ENCODE data around the gene MBD3L4. TPM values are rescaled to one million over a fixed set of nuclear protein-coding genes. Genes with fewer than 3 reads are reported as not detected.
A peak's percentile ranks its signal among the peaks of the same experiment; 100 is the strongest.
"Not testable (repeated sequence)": the region's sequence is repeated elsewhere in the genome, so short reads cannot be mapped to it uniquely, and the experiment has no call there.

The MBD3L4 gene
- total and polyA plus RNA-seq, 4 donors = not detected

DNA sequence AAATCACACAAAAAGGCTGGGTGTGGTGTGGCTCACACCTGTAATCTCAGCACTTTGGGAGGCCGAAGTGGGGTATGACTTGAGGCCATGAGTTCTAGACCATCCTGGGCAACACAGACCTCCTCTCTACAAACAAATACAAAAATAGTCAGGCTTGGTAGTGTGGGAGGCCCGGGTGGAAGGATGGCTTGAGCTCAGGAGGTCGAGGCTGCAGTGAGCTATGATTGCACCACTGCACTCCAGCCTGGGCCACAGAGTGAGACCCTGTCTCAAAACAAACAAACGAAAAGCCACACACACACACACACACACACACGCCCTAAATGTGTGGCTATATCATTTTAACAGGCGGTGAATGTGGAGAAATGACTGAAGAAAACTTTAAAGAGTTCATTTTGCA is 28.6 kb upstream of the MBD3L4 start:
- WGBS (ENCODE audit: insufficient coverage) = 80% methylated on average over 1 of the region's 6 CpGs
- H3K27ac ChIP-seq (ENCODE audit: low read depth, low read length) = peak overlapping the region; percentile 36

DNA sequence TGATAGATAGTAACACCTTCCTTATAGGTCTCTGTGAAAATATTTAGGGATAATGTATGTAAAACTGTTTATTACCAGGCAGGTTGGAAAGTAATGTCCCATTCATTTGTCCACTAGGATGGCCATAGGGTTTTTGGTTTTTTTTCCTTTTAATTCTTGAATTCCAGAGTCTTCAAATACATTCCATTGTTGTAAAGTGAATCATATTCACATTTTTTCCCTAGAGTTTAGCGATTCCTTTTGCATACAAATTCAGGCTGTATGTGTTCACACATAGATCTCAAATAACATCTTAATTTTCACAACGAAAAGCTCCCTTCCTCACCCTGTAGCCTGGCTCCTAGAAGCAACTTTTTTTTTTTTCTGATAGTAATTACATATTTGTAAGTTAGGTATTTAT is 27.7 kb upstream of the MBD3L4 start:
- DNase-seq (ENCODE audit: low read depth in 4 of 6, low spot score in 6 of 6) = no peak
- Histone ChIP-seq H3K9me3 (ENCODE audit: control insufficient read depth, insufficient read depth, low read length) (no peaks in the 10 kb centered on the region), H3K4me3 (ENCODE audit: low read depth, low read length) (no peak overlapping the region), H3K4me1 (ENCODE audit: control insufficient read depth, insufficient read depth, low read length) (no peaks in the 10 kb centered on the region), H3K27ac (ENCODE audit: low read depth, low read length) (no peak overlapping the region), H3K36me3 (ENCODE audit: control insufficient read depth, insufficient read depth, low read length) (peaks cover 10% of the 10 kb centered on the region), H3K27me3 (ENCODE audit: control insufficient read depth, insufficient read depth, low read length) (no peaks in the 10 kb centered on the region)
- no CpG with 5 or more reads among the region's 2 CpGs for WGBS (ENCODE audit: insufficient coverage)

More for the DNA sequence above, 28.6 kb upstream of the MBD3L4 start:
- no peaks in the 10 kb centered on the region for H3K27me3 ChIP-seq (ENCODE audit: control insufficient read depth, insufficient read depth, low read length)
- peaks cover 19% of the 10 kb centered on the region for H3K36me3 ChIP-seq (ENCODE audit: control insufficient read depth, insufficient read depth, low read length)
- no peak overlapping the region for H3K4me3 ChIP-seq (ENCODE audit: low read depth, low read length)
- no peaks in the 10 kb centered on the region for H3K9me3 ChIP-seq (ENCODE audit: control insufficient read depth, insufficient read depth, low read length)
- DNase-seq (ENCODE audit: low read depth in 4 of 6, low spot score in 6 of 6) = no peak
- H3K4me1 ChIP-seq (ENCODE audit: control insufficient read depth, insufficient read depth, low read length) = no peaks in the 10 kb centered on the region

DNA sequence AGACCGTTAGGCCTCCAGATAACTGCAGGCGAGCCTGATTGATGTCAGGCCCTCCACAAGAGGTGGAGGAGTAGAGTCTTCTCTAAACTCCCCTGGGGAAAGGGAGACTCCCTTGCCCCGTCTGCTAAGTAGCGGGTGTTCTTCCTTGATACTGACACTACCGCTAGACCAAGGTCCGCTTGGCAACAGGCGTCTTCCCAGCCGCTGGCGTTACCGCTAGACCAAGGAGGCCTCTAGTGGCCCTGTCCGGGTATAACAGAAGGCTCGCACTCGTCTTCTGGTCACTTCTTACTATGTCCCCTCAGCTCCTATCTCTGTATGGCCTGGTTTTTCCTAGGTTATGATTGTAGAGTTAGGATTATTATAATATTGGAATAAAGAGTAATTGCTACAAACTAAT is 27.1 kb upstream of the MBD3L4 start:
- not testable (repeated sequence) for H3K27ac ChIP-seq (ENCODE audit: low read depth, low read length); H3K36me3 ChIP-seq (ENCODE audit: control insufficient read depth, insufficient read depth, low read length); H3K9me3 ChIP-seq (ENCODE audit: control insufficient read depth, insufficient read depth, low read length); DNase-seq (ENCODE audit: low read depth in 4 of 6, low spot score in 6 of 6); H3K4me1 ChIP-seq (ENCODE audit: control insufficient read depth, insufficient read depth, low read length); H3K4me3 ChIP-seq (ENCODE audit: low read depth, low read length); H3K27me3 ChIP-seq (ENCODE audit: control insufficient read depth, insufficient read depth, low read length)
- 68% methylated on average over 5 of the region's 13 CpGs for WGBS (ENCODE audit: insufficient coverage)

DNA sequence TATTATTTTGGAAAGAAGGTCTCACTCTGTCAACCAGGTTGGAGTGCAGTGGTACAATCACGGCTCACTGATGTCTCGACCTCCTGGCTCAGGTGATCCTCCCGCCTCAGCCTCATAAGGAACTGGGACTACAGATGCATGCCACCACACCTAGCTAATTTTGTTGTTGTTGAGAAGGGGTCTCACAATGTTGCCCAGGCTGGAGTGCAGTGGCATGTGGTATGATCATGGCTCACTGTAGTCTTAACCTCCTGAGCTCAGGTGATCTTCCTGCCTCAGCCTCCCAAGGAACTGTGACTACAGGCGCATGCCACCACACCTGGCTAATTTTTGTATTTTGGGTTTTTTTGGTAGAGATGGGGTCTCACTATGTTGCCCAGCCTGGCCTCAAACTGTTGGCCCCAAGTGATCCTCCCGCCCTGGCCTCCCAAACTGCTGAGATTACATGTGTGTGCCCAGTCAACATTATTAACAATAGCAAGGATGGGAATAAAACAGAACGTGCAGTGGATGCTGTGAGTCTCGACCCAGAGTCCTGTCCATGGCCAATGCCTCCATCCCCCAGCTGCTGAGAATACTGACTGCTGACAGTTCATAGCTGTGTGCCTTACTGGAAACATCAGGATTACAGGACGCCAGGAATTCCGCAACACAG is 23.9 kb upstream of the MBD3L4 start:
- WGBS (ENCODE audit: insufficient coverage) = 79% methylated on average over 5 of the region's 9 CpGs
- Histone ChIP-seq H3K27ac (ENCODE audit: low read depth, low read length) (no peak overlapping the region), H3K4me1 (ENCODE audit: control insufficient read depth, insufficient read depth, low read length) (no peaks in the 10 kb centered on the region), H3K4me3 (ENCODE audit: low read depth, low read length) (no peak overlapping the region), H3K36me3 (ENCODE audit: control insufficient read depth, insufficient read depth, low read length) (no peaks in the 10 kb centered on the region), H3K27me3 (ENCODE audit: control insufficient read depth, insufficient read depth, low read length) (no peaks in the 10 kb centered on the region), H3K9me3 (ENCODE audit: control insufficient read depth, insufficient read depth, low read length) (no peaks in the 10 kb centered on the region)
- no peak for DNase-seq (ENCODE audit: low read depth in 4 of 6, low spot score in 6 of 6)

- Histone ChIP-seq H3K27me3 (ENCODE audit: control insufficient read depth, insufficient read depth, low read length) (no peaks in the 10 kb centered on the region), H3K4me3 (ENCODE audit: low read depth, low read length) (no peak overlapping the region), H3K4me1 (ENCODE audit: control insufficient read depth, insufficient read depth, low read length) (no peaks in the 10 kb centered on the region), H3K9me3 (ENCODE audit: control insufficient read depth, insufficient read depth, low read length) (no peaks in the 10 kb centered on the region), H3K27ac (ENCODE audit: low read depth, low read length) (no peak overlapping the region), H3K36me3 (ENCODE audit: control insufficient read depth, insufficient read depth, low read length) (no peaks in the 10 kb centered on the region)
- no CpG with 5 or more reads among the region's 4 CpGs for WGBS (ENCODE audit: insufficient coverage)
- DNase-seq (ENCODE audit: low read depth in 4 of 6, low spot score in 6 of 6) = no peak
Observed at GRCh38 chr19:7063339-7063738, 23.4 kb upstream of the MBD3L4 start.

DNA sequence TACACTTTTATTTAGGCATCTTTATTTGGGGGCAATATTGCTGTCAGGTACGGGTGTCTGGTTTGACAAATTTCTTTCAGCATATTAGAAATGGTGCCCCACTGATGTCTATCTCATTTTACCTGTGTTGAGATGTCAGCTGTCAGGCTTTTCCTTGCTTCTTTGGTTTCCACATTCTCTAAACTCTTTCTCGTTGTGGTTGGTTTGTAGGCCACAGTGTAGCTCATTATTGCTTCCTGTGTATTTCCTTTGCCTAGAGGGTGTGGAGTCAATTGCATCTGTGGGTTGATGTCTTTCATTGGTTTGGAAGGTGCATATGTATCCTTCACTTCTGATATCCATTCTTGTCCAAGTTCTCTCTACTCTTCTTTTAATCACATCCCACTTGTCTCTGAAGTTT is 20.0 kb upstream of the MBD3L4 start:
- no CpG with 5 or more reads among the region's 2 CpGs for WGBS (ENCODE audit: insufficient coverage)
- DNase-seq (ENCODE audit: low read depth in 4 of 6, low spot score in 6 of 6); H3K9me3 ChIP-seq (ENCODE audit: control insufficient read depth, insufficient read depth, low read length); H3K36me3 ChIP-seq (ENCODE audit: control insufficient read depth, insufficient read depth, low read length); H3K4me3 ChIP-seq (ENCODE audit: low read depth, low read length); H3K27ac ChIP-seq (ENCODE audit: low read depth, low read length); H3K27me3 ChIP-seq (ENCODE audit: control insufficient read depth, insufficient read depth, low read length); H3K4me1 ChIP-seq (ENCODE audit: control insufficient read depth, insufficient read depth, low read length): not testable (repeated sequence)

DNA sequence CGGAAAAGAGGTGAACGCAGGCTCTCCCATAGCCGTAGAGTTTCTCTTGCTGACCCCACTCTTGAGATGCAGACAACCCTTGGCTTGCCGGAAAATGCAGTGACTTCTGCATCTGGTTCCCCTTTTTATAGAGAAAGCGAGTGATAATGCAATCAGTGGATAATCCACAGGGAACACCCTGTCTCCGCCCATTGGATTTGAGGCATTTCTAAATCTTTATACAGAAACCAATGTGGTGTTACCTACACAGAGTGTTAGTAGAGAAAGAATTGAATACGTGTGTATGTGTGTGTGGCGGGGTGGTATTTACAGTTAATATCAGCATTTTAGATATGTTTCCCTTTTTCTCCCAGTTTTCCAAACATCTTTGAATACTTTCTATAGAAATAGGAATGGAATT is 18.6 kb upstream of the MBD3L4 start, which contains the start of gene MBD3L3:
Gene MBD3L3 (minus strand): TSS at position 101 of the 400 bp plus-strand sequence. CDS start 71 bp downstream, at position 30.
- H3K4me1 ChIP-seq (ENCODE audit: control insufficient read depth, insufficient read depth, low read length); H3K27ac ChIP-seq (ENCODE audit: low read depth, low read length); H3K27me3 ChIP-seq (ENCODE audit: control insufficient read depth, insufficient read depth, low read length); H3K4me3 ChIP-seq (ENCODE audit: low read depth, low read length); DNase-seq (ENCODE audit: low read depth in 4 of 6, low spot score in 6 of 6); H3K36me3 ChIP-seq (ENCODE audit: control insufficient read depth, insufficient read depth, low read length); H3K9me3 ChIP-seq (ENCODE audit: control insufficient read depth, insufficient read depth, low read length): not testable (repeated sequence)
- WGBS (ENCODE audit: insufficient coverage) = no CpG with 5 or more reads among the region's 8 CpGs

DNA sequence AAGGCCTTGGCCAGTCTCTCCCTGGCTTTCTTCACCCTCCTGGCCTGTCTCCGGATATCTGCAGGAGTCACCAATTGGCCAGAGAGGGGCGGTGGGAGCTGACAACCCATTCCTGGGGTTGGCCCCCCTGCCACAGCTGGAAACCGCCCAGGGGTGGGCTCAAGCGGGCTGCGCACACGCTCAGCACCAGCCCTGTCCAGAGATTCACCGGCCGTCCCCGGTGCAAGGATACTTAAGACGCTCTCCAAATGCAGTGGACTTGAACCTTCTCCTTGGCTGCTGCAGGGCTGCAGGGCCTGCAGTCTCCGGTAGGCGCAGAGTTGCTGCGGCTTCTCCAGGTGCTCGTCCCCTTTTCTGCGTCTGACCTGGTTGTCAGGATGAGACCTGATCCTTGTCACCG is 16.4 kb upstream of the MBD3L4 start:
- H3K36me3 ChIP-seq (ENCODE audit: control insufficient read depth, insufficient read depth, low read length); H3K27ac ChIP-seq (ENCODE audit: low read depth, low read length); H3K27me3 ChIP-seq (ENCODE audit: control insufficient read depth, insufficient read depth, low read length); DNase-seq (ENCODE audit: low read depth in 4 of 6, low spot score in 6 of 6); H3K4me1 ChIP-seq (ENCODE audit: control insufficient read depth, insufficient read depth, low read length); H3K9me3 ChIP-seq (ENCODE audit: control insufficient read depth, insufficient read depth, low read length); H3K4me3 ChIP-seq (ENCODE audit: low read depth, low read length): not testable (repeated sequence)
- no CpG with 5 or more reads among the region's 16 CpGs for WGBS (ENCODE audit: insufficient coverage)

DNA sequence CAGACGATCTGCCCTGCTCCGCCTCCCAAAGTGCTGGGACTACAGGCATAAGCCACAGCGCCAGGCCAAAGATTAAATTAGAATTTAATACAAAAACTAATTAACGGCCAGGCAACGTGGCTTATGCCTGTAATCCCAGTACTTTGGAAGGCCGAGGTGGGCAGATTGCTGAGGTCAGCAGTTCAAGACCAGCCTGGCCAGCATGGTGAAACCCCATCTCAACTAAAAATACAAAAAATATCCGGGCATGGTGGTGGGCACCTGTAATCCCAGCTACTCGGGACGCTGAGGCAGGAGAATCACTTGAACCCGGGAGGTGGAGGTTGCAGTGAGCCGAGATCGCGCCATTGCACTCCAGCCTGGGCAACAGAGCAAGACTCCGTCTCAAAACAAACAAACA is 15.7 kb upstream of the MBD3L4 start:
- 74% methylated on average over 3 of the region's 14 CpGs for WGBS (ENCODE audit: insufficient coverage)
- H3K4me1 ChIP-seq (ENCODE audit: control insufficient read depth, insufficient read depth, low read length); DNase-seq (ENCODE audit: low read depth in 4 of 6, low spot score in 6 of 6); H3K36me3 ChIP-seq (ENCODE audit: control insufficient read depth, insufficient read depth, low read length); H3K27ac ChIP-seq (ENCODE audit: low read depth, low read length); H3K27me3 ChIP-seq (ENCODE audit: control insufficient read depth, insufficient read depth, low read length); H3K4me3 ChIP-seq (ENCODE audit: low read depth, low read length); H3K9me3 ChIP-seq (ENCODE audit: control insufficient read depth, insufficient read depth, low read length): not testable (repeated sequence)

DNA sequence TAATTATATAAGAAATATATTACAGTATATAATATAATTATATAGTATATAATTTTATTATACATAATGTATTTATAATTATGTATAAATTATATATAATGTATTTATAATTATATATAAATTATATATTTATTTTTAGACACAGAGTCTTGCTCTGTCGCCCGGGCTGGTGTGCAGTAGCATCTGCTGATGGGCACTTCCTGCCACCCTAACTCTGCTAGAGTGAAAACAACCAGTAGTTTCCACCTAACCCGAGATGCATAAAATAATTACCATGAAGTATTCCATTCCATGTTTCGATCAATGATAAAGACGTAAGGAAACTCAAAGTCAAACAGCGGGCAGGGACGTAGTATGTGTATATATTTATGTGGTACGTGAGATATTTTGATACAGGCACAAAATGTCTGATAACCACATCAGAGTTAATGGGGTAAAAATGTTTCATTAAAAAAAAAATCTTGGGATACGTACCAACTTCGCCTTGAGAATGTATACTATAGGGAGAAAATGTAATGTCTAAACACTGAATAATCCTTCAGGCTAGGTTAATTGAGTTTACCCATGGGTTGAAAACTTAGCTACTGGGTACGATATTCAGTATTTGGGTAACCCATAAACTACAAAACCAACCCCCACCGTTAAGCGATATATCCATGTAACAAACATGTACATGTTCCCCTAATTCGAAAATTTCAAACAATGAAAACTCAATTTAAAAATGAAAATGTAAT is 14.8 kb upstream of the MBD3L4 start:
- H3K36me3 ChIP-seq (ENCODE audit: control insufficient read depth, insufficient read depth, low read length); DNase-seq (ENCODE audit: low read depth in 4 of 6, low spot score in 6 of 6); H3K27me3 ChIP-seq (ENCODE audit: control insufficient read depth, insufficient read depth, low read length); H3K27ac ChIP-seq (ENCODE audit: low read depth, low read length); H3K4me1 ChIP-seq (ENCODE audit: control insufficient read depth, insufficient read depth, low read length); H3K9me3 ChIP-seq (ENCODE audit: control insufficient read depth, insufficient read depth, low read length); H3K4me3 ChIP-seq (ENCODE audit: low read depth, low read length): not testable (repeated sequence)
- WGBS (ENCODE audit: insufficient coverage) = no CpG with 5 or more reads among the region's 14 CpGs

Measured in spinal cord (tissue), 10 donors.